ENCODE measurements around the gene CSNK2B. TPM values are rescaled to one million over a fixed set of nuclear protein-coding genes. Genes with fewer than 3 reads are reported as not detected.

The CSNK2B gene
- total and polyA plus RNA-seq, 7 donors = 188 to 232 (median 206) TPM

DNA sequence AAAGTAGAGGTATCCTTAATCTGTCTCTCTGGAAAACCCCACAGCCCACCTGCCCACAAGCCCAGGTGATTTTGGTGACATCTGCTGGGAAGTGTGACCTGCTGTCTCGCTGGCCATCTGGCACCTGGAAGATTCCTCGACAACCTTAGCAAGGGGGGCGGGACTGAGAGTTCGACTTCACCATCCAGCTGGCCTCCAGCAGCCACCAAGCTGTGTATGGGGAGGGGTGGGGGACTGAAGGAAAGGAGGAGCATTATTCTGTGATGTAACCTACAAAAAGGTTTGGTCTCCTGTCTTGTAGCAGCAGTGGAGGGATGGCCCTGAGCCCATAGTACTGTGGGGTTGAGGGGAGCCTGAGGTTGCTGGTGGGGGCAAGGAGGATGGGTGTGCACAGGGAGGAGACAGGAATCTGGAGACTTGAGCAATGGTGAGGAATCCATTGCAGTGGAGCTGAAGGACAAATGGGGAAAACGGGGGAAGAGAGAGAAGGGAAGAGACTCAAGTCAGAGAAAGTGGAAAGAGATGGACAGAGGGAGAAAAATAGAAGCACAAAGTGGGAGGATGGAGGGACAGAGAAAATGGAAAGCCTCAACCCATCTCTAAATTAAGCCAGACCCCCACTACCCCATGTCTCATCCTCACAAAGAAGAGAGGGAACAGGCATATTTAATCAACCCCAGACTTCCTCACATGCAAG, 44.8 kb downstream of the CSNK2B start:
- intact Hi-C loops (cut with DNase I) = no loop called here

GRCh38 chr6:31711233-31711632, 45.4 kb downstream of the CSNK2B start:
- no peaks in the 10 kb centered on the region for H3K36me3 ChIP-seq
- TF ChIP-seq POLR2AphosphoS5 (IDR thresholded peaks at IDR 0.05) (no peak), EP300 (IDR thresholded peaks at IDR 0.05) (no peak), POLR2A (IDR thresholded peaks at IDR 0.05) (no peak)
- TF ChIP-seq, protein P1, sequence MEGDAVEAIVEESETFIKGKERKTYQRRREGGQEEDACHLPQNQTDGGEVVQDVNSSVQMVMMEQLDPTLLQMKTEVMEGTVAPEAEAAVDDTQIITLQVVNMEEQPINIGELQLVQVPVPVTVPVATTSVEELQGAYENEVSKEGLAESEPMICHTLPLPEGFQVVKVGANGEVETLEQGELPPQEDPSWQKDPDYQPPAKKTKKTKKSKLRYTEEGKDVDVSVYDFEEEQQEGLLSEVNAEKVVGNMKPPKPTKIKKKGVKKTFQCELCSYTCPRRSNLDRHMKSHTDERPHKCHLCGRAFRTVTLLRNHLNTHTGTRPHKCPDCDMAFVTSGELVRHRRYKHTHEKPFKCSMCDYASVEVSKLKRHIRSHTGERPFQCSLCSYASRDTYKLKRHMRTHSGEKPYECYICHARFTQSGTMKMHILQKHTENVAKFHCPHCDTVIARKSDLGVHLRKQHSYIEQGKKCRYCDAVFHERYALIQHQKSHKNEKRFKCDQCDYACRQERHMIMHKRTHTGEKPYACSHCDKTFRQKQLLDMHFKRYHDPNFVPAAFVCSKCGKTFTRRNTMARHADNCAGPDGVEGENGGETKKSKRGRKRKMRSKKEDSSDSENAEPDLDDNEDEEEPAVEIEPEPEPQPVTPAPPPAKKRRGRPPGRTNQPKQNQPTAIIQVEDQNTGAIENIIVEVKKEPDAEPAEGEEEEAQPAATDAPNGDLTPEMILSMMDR (IDR thresholded peaks at IDR 0.05) = no peak
- H3K4me1 ChIP-seq = peaks cover 0 to 11% (median 10%) of the 10 kb centered on the region in 4 donors
- no peak overlapping the region for H3K27ac ChIP-seq
- DNase-seq = no peak
- WGBS, 2 donors = 17 to 44% methylated on average over 8 of the region's 8 CpGs
- H3K4me3 ChIP-seq = no peak overlapping the region
- intact Hi-C loops (cut with DNase I) = no loop called here
- H3K27me3 ChIP-seq = no peaks in the 10 kb centered on the region
- H3K9me3 ChIP-seq = no peaks in the 10 kb centered on the region

More for the DNA sequence above, 44.8 kb downstream of the CSNK2B start:
- WGBS, 2 donors = 70 to 71% methylated on average over 5 of the region's 5 CpGs
- TF ChIP-seq, protein P1 (IDR thresholded peaks at IDR 0.05) = no peak
- no peak for TF ChIP-seq EP300 (IDR thresholded peaks at IDR 0.05)
- TF ChIP-seq POLR2A (IDR thresholded peaks at IDR 0.05) = no peak
- no peak for TF ChIP-seq POLR2AphosphoS5 (IDR thresholded peaks at IDR 0.05)
- Histone ChIP-seq H3K27me3 (no peaks in the 10 kb centered on the region), H3K36me3 (no peaks in the 10 kb centered on the region), H3K27ac (no peak overlapping the region), H3K9me3 (no peaks in the 10 kb centered on the region), H3K4me1 (peaks cover 0 to 11% (median 9%) of the 10 kb centered on the region in 4 donors), H3K4me3 (no peak overlapping the region)
- DNase-seq = no peak

- peaks cover 0 to 11% (median 10%) of the 10 kb centered on the region in 4 donors for H3K4me1 ChIP-seq
- TF ChIP-seq EP300 (IDR thresholded peaks at IDR 0.05) (no peak), POLR2A (IDR thresholded peaks at IDR 0.05) (no peak), POLR2AphosphoS5 (IDR thresholded peaks at IDR 0.05) (no peak)
- TF ChIP-seq, protein P1 (IDR thresholded peaks at IDR 0.05) = no peak
- no peaks in the 10 kb centered on the region for H3K36me3 ChIP-seq
- H3K27ac ChIP-seq = no peak overlapping the region
- WGBS, 2 donors = 81 to 83% methylated on average over 8 of the region's 8 CpGs
- H3K27me3 ChIP-seq = no peaks in the 10 kb centered on the region
- no peaks in the 10 kb centered on the region for H3K9me3 ChIP-seq
- H3K4me3 ChIP-seq = no peak overlapping the region
- intact Hi-C loops (cut with DNase I) = no loop called here
- no peak for DNase-seq
Observed at GRCh38 chr6:31712296-31712695, 46.4 kb downstream of the CSNK2B start.

- DNase-seq = no peak
- H3K27me3 ChIP-seq = no peaks in the 10 kb centered on the region
- no peak for TF ChIP-seq EP300 (IDR thresholded peaks at IDR 0.05)
- TF ChIP-seq, protein P1 (IDR thresholded peaks at IDR 0.05) = no peak
- 51 to 66% methylated on average over 4 of the region's 4 CpGs for whole genome bisulfite sequencing, 2 donors
- H3K4me3 ChIP-seq = no peak overlapping the region
- H3K36me3 ChIP-seq = no peaks in the 10 kb centered on the region
- no peak overlapping the region for H3K27ac ChIP-seq
- H3K9me3 ChIP-seq = no peaks in the 10 kb centered on the region
- H3K4me1 ChIP-seq = peaks cover 0 to 11% (median 10%) of the 10 kb centered on the region in 4 donors
- intact Hi-C loops (cut with DNase I) = no loop called here
Observed at GRCh38 chr6:31713465-31713864, 47.6 kb downstream of the CSNK2B start.
